ENCODE results near the gene TMC1. TPM values are rescaled to one million over a fixed set of nuclear protein-coding genes. Genes with fewer than 3 reads are reported as not detected.

Gene TMC1
- total and polyA plus RNA-seq, 9 donors = 0.12 to 1.4 (median 0.48) TPM

GRCh38 chr9:72772661-72773060 lies 251.3 kb downstream of the TMC1 start:
- no peak for DNase-seq
- Histone ChIP-seq H3K4me3 (no peak overlapping the region), H3K4me1 (ENCODE audit: insufficient read depth) (no peaks in the 10 kb centered on the region), H3K9me3 (no peaks in the 10 kb centered on the region), H3K27me3 (no peaks in the 10 kb centered on the region), H3K27ac (no peak overlapping the region), H3K36me3 (no peaks in the 10 kb centered on the region)
- no peak for TF ChIP-seq EP300 (IDR thresholded peaks at IDR 0.05)
- no peak for TF ChIP-seq CTCF (IDR thresholded peaks at IDR 0.05)
- TF ChIP-seq POLR2A (IDR thresholded peaks at IDR 0.05) = no peak
- intact Hi-C loops (cut with DNase I) = no loop called here
- 59 to 73% (median 66%) methylated on average over 1 of the region's 1 CpG for whole genome bisulfite sequencing, 3 donors

- Histone ChIP-seq H3K9me3 (no peaks in the 10 kb centered on the region), H3K27ac (no peak overlapping the region), H3K36me3 (no peaks in the 10 kb centered on the region), H3K4me3 (no peak overlapping the region), H3K4me1 (ENCODE audit: insufficient read depth) (no peaks in the 10 kb centered on the region), H3K27me3 (no peaks in the 10 kb centered on the region)
- no peak for DNase-seq
- WGBS, 3 donors = 71 to 79% (median 75%) methylated on average over 2 of the region's 2 CpGs
- no peak for TF ChIP-seq POLR2A (IDR thresholded peaks at IDR 0.05)
- TF ChIP-seq CTCF (IDR thresholded peaks at IDR 0.05) = no peak
- no peak for TF ChIP-seq EP300 (IDR thresholded peaks at IDR 0.05)
- intact Hi-C loops (cut with DNase I) = no loop called here
Measured at GRCh38 chr9:72773570-72773969, 252.2 kb downstream of the TMC1 start.

GRCh38 chr9:72775570-72775969 lies 254.2 kb downstream of the TMC1 start:
- WGBS, 3 donors = 79 to 84% (median 80%) methylated on average over 3 of the region's 3 CpGs
- DNase-seq = no peak
- Histone ChIP-seq H3K4me3 (no peak overlapping the region), H3K27ac (no peak overlapping the region), H3K36me3 (no peaks in the 10 kb centered on the region), H3K4me1 (ENCODE audit: insufficient read depth) (no peaks in the 10 kb centered on the region), H3K9me3 (no peaks in the 10 kb centered on the region), H3K27me3 (no peaks in the 10 kb centered on the region)
- no peak for TF ChIP-seq EP300 (IDR thresholded peaks at IDR 0.05)
- no peak for TF ChIP-seq POLR2A (IDR thresholded peaks at IDR 0.05)
- TF ChIP-seq CTCF (IDR thresholded peaks at IDR 0.05) = no peak
- intact Hi-C loops (cut with DNase I) = no loop called here

- intact Hi-C loops (cut with DNase I) = no loop called here
- no peak for TF ChIP-seq POLR2A (IDR thresholded peaks at IDR 0.05)
- TF ChIP-seq EP300 (IDR thresholded peaks at IDR 0.05) = no peak
- TF ChIP-seq CTCF (IDR thresholded peaks at IDR 0.05) = no peak
- Histone ChIP-seq H3K4me1 (ENCODE audit: insufficient read depth) (no peaks in the 10 kb centered on the region), H3K9me3 (no peaks in the 10 kb centered on the region), H3K36me3 (no peaks in the 10 kb centered on the region), H3K27me3 (no peaks in the 10 kb centered on the region), H3K27ac (no peak overlapping the region), H3K4me3 (no peak overlapping the region)
- DNase-seq = no peak
Measured at GRCh38 chr9:72779614-72780013, 258.2 kb downstream of the TMC1 start.

GRCh38 chr9:72786948-72787347 lies 265.5 kb downstream of the TMC1 start:
- Histone ChIP-seq H3K4me1 (ENCODE audit: insufficient read depth) (no peaks in the 10 kb centered on the region), H3K27ac (no peak overlapping the region), H3K36me3 (no peaks in the 10 kb centered on the region), H3K27me3 (no peaks in the 10 kb centered on the region), H3K4me3 (no peak overlapping the region), H3K9me3 (no peaks in the 10 kb centered on the region)
- DNase-seq = no peak
- no peak for TF ChIP-seq POLR2A (IDR thresholded peaks at IDR 0.05)
- TF ChIP-seq CTCF (IDR thresholded peaks at IDR 0.05) = no peak
- no peak for TF ChIP-seq EP300 (IDR thresholded peaks at IDR 0.05)
- intact Hi-C loops (cut with DNase I) = no loop called here

Data from ovary (tissue), 9 donors.